H7 (cell line): Measurements from ENCODE around the gene PWWP2A. TPM values are rescaled to one million over a fixed set of nuclear protein-coding genes. Genes with fewer than 3 reads are reported as not detected.
"Not testable (repeated sequence)": the region's sequence is repeated elsewhere in the genome, so short reads cannot be mapped to it uniquely, and the experiment has no call there.

Experiments
- DNase-seq: peaks from one replicate; pipeline ENCODE4 v3.0.0; 2012
- H3K27me3 ChIP-seq: 2 replicates; pipeline ENCODE4 v1.6.0; 2011; ENCODE audit warnings: mild to moderate bottlenecking, low read length; ENCODE audit not compliant: control insufficient read depth, insufficient read depth
- H3K36me3 ChIP-seq: replicated peaks from 2 replicates; pipeline ENCODE4 v1.5.1; 2011; ENCODE audit warnings: low read length; ENCODE audit not compliant: control insufficient read depth, insufficient read depth
- H3K4me3 ChIP-seq: 2 replicates; pipeline ENCODE4 v1.5.1; 2011; ENCODE audit warnings: low read depth, mild to moderate bottlenecking, control low read depth, low read length, moderate library complexity; ENCODE audit not compliant: insufficient read depth
- total RNA-seq: library from RNA; depleted of rRNA; stranded (reverse); fragments of >200 nt; shearing (Covaris generic); gene quantifications from 2 replicates; pipeline ENCODE4 v1.2.3, GENCODE V29; 2014

The PWWP2A gene
- total RNA-seq, 1 experiment from 2014 or later, result 33.7 TPM

GRCh38 chr5:160076997-160077396, 42.3 kb downstream of the PWWP2A start:
- DNase-seq, result no peak
- H3K36me3 ChIP-seq, result peaks cover 6% of the 10 kb centered on the region
- H3K27me3 ChIP-seq, result no peaks in the 10 kb centered on the region
- no peak overlapping the region for H3K4me3 ChIP-seq

GRCh38 chr5:160075073-160075472, 44.2 kb downstream of the PWWP2A start:
- Histone ChIP-seq H3K27me3 (no peaks in the 10 kb centered on the region), H3K4me3 (no peak overlapping the region), H3K36me3 (peaks cover 7% of the 10 kb centered on the region)
- DNase-seq, result no peak

- no peak for DNase-seq
- H3K27me3 ChIP-seq, result no peaks in the 10 kb centered on the region
- H3K36me3 ChIP-seq, result peaks cover 3% of the 10 kb centered on the region; the same call in 1 of the 2 replicates
- no peak overlapping the region for H3K4me3 ChIP-seq
These were observed 47.3 kb downstream of the PWWP2A start for GRCh38 chr5:160071916-160072315.

GRCh38 chr5:160071516-160071915, 47.7 kb downstream of the PWWP2A start:
- no peak overlapping the region for H3K4me3 ChIP-seq
- H3K27me3 ChIP-seq, result no peaks in the 10 kb centered on the region
- DNase-seq, result no peak
- H3K36me3 ChIP-seq, result peaks cover 3% of the 10 kb centered on the region; the same call in 1 of the 2 replicates

- not testable (repeated sequence) for DNase-seq, H3K36me3 ChIP-seq, H3K27me3 ChIP-seq, H3K4me3 ChIP-seq
These were observed 50.1 kb downstream of the PWWP2A start for GRCh38 chr5:160069120-160069519.

- no peak for DNase-seq
- Histone ChIP-seq H3K4me3 (no peak overlapping the region), H3K27me3 (no peaks in the 10 kb centered on the region), H3K36me3 (peaks cover 10% of the 10 kb centered on the region)
These were observed 54.1 kb downstream of the PWWP2A start for GRCh38 chr5:160064995-160065614.

- Histone ChIP-seq H3K36me3 (peaks cover 12% of the 10 kb centered on the region), H3K4me3 (no peak overlapping the region), H3K27me3 (no peaks in the 10 kb centered on the region)
- no peak for DNase-seq
These were observed 54.8 kb downstream of the PWWP2A start for GRCh38 chr5:160064417-160064810.

GRCh38 chr5:160061770-160062169, 57.5 kb downstream of the PWWP2A start:
- peaks cover 12% of the 10 kb centered on the region for H3K36me3 ChIP-seq
- peak; percentile 60 for DNase-seq
- no peaks in the 10 kb centered on the region for H3K27me3 ChIP-seq
- no peak overlapping the region for H3K4me3 ChIP-seq

- Histone ChIP-seq H3K4me3 (no peak overlapping the region), H3K27me3 (no peaks in the 10 kb centered on the region), H3K36me3 (peaks cover 14% of the 10 kb centered on the region)
- DNase-seq, result no peak
These were observed 59.2 kb downstream of the PWWP2A start for GRCh38 chr5:160060001-160060400.

GRCh38 chr5:160057256-160057655, 62.0 kb downstream of the PWWP2A start:
- no peak for DNase-seq
- H3K27me3 ChIP-seq, result no peaks in the 10 kb centered on the region
- H3K36me3 ChIP-seq, result peaks cover 16% of the 10 kb centered on the region
- H3K4me3 ChIP-seq, result no peak overlapping the region

- peaks cover 10% of the 10 kb centered on the region for H3K36me3 ChIP-seq
- H3K4me3 ChIP-seq, result no peak overlapping the region
- H3K27me3 ChIP-seq, result no peaks in the 10 kb centered on the region
- no peak for DNase-seq
These were observed 64.4 kb downstream of the PWWP2A start for GRCh38 chr5:160054831-160055230.

GRCh38 chr5:160054047-160054446, 65.2 kb downstream of the PWWP2A start:
- peaks cover 10% of the 10 kb centered on the region for H3K36me3 ChIP-seq

GRCh38 chr5:160049099-160049498, 70.2 kb downstream of the PWWP2A start:
- H3K27me3 ChIP-seq, result no peaks in the 10 kb centered on the region
- no peak for DNase-seq
- H3K4me3 ChIP-seq, result no peak overlapping the region
- peaks cover 3% of the 10 kb centered on the region for H3K36me3 ChIP-seq

More at GRCh38 chr5:160054047-160054446, 65.2 kb downstream of the PWWP2A start:
- H3K4me3 ChIP-seq, result no peak overlapping the region
- no peak for DNase-seq
- H3K27me3 ChIP-seq, result no peaks in the 10 kb centered on the region

GRCh38 chr5:160048131-160048530, 71.1 kb downstream of the PWWP2A start:
- DNase-seq, result no peak
- Histone ChIP-seq H3K27me3 (no peaks in the 10 kb centered on the region), H3K4me3 (no peak overlapping the region), H3K36me3 (peaks cover 2% of the 10 kb centered on the region; the same call in 1 of the 2 replicates)

GRCh38 chr5:160047423-160047822, 71.8 kb downstream of the PWWP2A start:
- H3K36me3 ChIP-seq, result peaks cover 2% of the 10 kb centered on the region; the same call in 1 of the 2 replicates
- H3K4me3 ChIP-seq, result no peak overlapping the region
- no peaks in the 10 kb centered on the region for H3K27me3 ChIP-seq
- no peak for DNase-seq

GRCh38 chr5:160044967-160045366, 74.3 kb downstream of the PWWP2A start:
- H3K36me3 ChIP-seq, result peaks cover 3% of the 10 kb centered on the region
- no peak overlapping the region for H3K4me3 ChIP-seq
- H3K27me3 ChIP-seq, result no peaks in the 10 kb centered on the region
- DNase-seq, result no peak
